WERI-Rb-1 (cell line): ENCODE data around the gene DRD4.

Experiments
- DNase-seq: peaks from one replicate; pipeline ENCODE4 v3.0.0-alpha.2; 2020
- H3K27ac ChIP-seq: fragments of 250-450 bp; sonication (Bioruptor Pico); 2 replicates; pipeline ENCODE4 v1.5.1; 2020; ENCODE audit warnings: mild to moderate bottlenecking, moderate library complexity
- H3K27me3 ChIP-seq: fragments of 250-450 bp; sonication (Bioruptor Pico); 2 replicates; pipeline ENCODE4 v1.5.1; 2021; ENCODE audit warnings: mild to moderate bottlenecking, low read depth, moderate library complexity; ENCODE audit not compliant: insufficient read depth, severe bottlenecking
- H3K36me3 ChIP-seq: fragments of 250-450 bp; sonication (Bioruptor Pico); 2 replicates; pipeline ENCODE4 v1.5.1; 2020; ENCODE audit warnings: mild to moderate bottlenecking, moderate library complexity
- H3K4me3 ChIP-seq: 2 replicates; pipeline ENCODE4 v1.5.1; 2011; ENCODE audit warnings: low read depth, mild to moderate bottlenecking, control low read depth, low read length
- H3K9me3 ChIP-seq: fragments of 250-450 bp; sonication (Bioruptor Pico); 2 replicates; pipeline ENCODE4 v1.5.1; 2021; ENCODE audit warnings: mild to moderate bottlenecking, moderate library complexity; ENCODE audit not compliant: severe bottlenecking
- TF ChIP-seq, protein P1 (sequence below): IDR thresholded peaks from 2 replicates; pipeline ENCODE4 v1.5.1; 2011; ENCODE audit warnings: low read depth, mild to moderate bottlenecking, control low read depth, inconsistent platforms, low read length

DRD4 gene

DNA sequence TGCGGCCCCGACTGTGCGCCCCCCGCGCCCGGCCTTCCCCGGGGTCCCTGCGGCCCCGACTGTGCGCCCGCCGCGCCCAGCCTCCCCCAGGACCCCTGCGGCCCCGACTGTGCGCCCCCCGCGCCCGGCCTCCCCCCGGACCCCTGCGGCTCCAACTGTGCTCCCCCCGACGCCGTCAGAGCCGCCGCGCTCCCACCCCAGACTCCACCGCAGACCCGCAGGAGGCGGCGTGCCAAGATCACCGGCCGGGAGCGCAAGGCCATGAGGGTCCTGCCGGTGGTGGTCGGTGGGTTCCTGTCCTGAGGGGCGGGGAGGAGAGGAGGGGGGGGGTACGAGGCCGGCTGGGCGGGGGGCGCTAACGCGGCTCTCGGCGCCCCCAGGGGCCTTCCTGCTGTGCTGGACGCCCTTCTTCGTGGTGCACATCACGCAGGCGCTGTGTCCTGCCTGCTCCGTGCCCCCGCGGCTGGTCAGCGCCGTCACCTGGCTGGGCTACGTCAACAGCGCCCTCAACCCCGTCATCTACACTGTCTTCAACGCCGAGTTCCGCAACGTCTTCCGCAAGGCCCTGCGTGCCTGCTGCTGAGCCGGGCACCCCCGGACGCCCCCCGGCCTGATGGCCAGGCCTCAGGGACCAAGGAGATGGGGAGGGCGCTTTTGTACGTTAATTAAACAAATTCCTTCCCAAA lies 3.1 kb downstream of the DRD4 start:
- peaks cover 38% of the 10 kb centered on the region for H3K36me3 ChIP-seq
- H3K27me3 ChIP-seq = no peaks in the 10 kb centered on the region
- H3K4me3 ChIP-seq = no peak overlapping the region
- no peak for DNase-seq
- TF ChIP-seq, protein P1, sequence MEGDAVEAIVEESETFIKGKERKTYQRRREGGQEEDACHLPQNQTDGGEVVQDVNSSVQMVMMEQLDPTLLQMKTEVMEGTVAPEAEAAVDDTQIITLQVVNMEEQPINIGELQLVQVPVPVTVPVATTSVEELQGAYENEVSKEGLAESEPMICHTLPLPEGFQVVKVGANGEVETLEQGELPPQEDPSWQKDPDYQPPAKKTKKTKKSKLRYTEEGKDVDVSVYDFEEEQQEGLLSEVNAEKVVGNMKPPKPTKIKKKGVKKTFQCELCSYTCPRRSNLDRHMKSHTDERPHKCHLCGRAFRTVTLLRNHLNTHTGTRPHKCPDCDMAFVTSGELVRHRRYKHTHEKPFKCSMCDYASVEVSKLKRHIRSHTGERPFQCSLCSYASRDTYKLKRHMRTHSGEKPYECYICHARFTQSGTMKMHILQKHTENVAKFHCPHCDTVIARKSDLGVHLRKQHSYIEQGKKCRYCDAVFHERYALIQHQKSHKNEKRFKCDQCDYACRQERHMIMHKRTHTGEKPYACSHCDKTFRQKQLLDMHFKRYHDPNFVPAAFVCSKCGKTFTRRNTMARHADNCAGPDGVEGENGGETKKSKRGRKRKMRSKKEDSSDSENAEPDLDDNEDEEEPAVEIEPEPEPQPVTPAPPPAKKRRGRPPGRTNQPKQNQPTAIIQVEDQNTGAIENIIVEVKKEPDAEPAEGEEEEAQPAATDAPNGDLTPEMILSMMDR = no peak
- H3K9me3 ChIP-seq = no peaks in the 10 kb centered on the region
- no peak overlapping the region for H3K27ac ChIP-seq

DNA sequence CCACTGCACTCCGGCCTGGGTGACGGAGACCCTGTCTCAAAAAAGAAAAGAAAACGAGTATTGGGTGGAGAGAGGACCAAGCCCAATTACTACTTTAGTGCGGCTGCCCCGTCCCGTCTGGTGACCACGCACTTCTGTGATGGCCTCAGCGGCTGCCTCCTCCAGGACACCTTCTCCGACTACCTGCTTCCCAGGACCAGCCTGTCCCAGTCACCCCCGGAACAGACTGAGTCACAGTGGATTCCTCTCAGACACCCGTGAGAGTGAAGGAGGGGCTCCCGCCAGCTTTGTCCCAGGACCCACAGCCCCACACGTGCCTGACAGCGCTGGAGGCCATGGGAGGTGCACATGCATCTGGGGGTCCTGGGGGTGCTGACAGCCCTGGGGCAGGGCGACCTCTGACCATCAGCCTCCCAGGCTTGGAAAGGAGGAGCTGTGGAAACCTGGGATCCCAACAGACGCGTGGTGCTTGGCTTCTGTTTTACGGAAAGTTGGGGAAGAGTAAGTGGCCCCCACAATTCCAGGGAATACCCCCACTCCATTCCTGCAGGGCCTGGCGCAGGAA lies 4.8 kb downstream of the DRD4 start:
- peaks cover 44% of the 10 kb centered on the region for H3K36me3 ChIP-seq
- no peaks in the 10 kb centered on the region for H3K27me3 ChIP-seq
- H3K27ac ChIP-seq = no peak overlapping the region
- no peaks in the 10 kb centered on the region for H3K9me3 ChIP-seq
- TF ChIP-seq, protein P1 = no peak
- no peak overlapping the region for H3K4me3 ChIP-seq
- no peak for DNase-seq

DNA sequence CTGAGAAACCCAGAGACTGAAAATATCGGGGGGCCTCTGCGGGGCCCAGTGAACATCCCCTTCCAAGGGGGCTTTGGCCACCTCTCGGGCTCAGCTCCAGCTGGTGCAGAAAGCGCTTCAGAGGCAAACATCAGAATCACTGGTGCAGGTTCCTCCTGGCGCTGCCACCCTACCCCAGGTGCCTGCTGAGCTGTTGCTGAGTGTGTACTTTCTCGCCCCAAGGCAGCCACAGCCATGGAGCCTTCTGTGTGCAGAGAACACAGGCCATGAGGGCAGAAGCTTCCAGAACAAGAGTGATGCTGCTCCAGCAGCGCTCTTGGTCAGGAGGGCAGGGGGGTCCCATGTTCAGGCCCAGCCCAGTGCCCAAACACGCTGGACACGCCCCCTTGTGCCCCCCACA lies 6.3 kb downstream of the DRD4 start:
- Histone ChIP-seq H3K4me3 (no peak overlapping the region), H3K27ac (no peak overlapping the region), H3K36me3 (peaks cover 47% of the 10 kb centered on the region), H3K27me3 (no peaks in the 10 kb centered on the region), H3K9me3 (no peaks in the 10 kb centered on the region)
- DNase-seq = no peak
- TF ChIP-seq, protein P1 = no peak

DNA sequence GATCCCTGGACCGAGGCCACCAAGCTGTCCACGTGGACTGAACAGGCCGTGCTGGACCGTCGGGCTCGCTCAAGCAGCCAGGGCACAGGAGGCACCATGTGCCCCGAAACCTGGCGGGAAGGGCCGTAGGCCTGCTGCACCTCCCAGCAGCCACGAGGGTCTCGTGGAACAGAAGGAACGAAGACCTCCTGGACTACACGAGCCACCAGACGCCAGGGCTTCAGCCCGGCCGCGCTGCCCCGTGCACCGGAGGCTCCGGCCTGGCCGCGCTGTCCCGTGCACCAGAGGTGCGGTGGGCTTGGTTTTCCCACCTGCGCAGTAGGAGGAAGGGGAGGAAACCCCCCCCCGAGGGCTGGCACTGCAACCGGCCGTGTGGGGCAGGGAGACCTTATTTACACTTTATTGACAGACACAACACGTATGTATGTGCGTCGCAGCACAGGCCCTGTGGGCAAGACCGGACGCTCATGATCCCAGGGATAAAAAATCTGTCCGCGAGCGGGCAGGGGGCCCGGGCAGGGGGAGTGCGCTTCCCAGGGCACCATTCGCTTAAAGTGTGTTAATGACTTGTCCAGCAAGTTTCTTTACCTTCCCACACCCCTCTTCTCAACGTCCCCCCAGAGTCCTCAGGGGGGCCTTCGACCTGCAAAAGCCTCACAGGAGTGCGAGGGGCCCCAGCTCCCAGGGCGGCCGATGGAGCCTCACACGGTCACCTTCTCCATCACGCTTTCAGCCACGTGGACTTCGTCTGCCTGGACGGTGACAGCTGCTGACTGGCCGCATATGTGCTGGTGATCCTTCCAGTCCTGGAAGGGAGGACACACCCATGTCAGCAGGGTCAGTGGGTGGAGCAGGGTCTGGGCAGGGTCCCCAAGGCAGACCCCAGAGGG lies 7.0 kb downstream of the DRD4 start:
- Histone ChIP-seq H3K27ac (no peak overlapping the region), H3K9me3 (no peaks in the 10 kb centered on the region), H3K4me3 (no peak overlapping the region), H3K36me3 (peaks cover 45% of the 10 kb centered on the region), H3K27me3 (no peaks in the 10 kb centered on the region)
- DNase-seq = no peak
- TF ChIP-seq, protein P1 = no peak

DNA sequence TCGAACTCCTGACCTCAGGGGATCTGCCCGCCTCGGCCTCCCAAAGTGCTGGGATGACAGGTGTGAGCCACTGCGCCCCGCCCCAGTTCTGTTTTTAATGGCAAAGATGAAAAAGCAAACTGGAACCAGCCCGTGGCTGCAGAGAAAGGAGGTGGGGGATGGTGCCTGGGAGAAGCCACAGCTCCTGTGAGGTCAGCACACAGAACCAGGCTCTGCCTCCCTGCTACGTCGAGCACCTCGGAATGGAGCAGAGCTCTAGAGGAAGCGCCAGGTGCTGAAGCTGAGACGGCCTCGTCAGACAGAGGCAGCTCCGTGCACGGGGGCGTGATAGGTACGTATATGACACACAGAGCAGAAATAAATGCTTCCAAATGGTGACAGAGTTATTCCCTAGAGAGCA lies 8.5 kb downstream of the DRD4 start:
- Histone ChIP-seq H3K4me3 (no peak overlapping the region), H3K27ac (no peak overlapping the region), H3K9me3 (no peaks in the 10 kb centered on the region), H3K36me3 (peaks cover 53% of the 10 kb centered on the region), H3K27me3 (no peaks in the 10 kb centered on the region)
- TF ChIP-seq, protein P1 = no peak
- no peak for DNase-seq
